GM12878 (cell line): ENCODE results near the gene DMXL1. TPM values are rescaled to one million over a fixed set of nuclear protein-coding genes. Genes with fewer than 3 reads are reported as not detected.

Source experiments
- ATAC-seq: fragments of 200-7000 bp; cut with Tn5 transposase; 3 replicates; pipeline ENCODE4 v1.9.1; 2020; ENCODE audit warnings: mild to moderate bottlenecking, moderate library complexity
- BruUV-seq: library from RNA; stranded (reverse); fragments of 400-500 nt; replicated peaks from 2 replicates; lab custom pipeline; 2021; lab: Mats Ljungman, UMichigan
- CTCF ChIA-PET: fragments of 300-600 bp; sonication (Branson Sonifier 250); formaldehyde crosslinking; extraction: SDS; loops from one replicate; lab custom pipeline; 2021; ENCODE audit warnings: inconsistent platforms; lab: Yijun Ruan, JAX
- POLR2A ChIA-PET: fragments of 350-600 bp; formaldehyde crosslinking; extraction: SDS; loops from one replicate; lab custom pipeline; 2021; ENCODE audit warnings: inconsistent platforms; lab: Charles Lee
- RAD21 ChIA-PET: fragments of 300-600 bp; sonication (Branson Sonifier 250); formaldehyde crosslinking; loops from one replicate; lab custom pipeline; 2023; ENCODE audit warnings: antibody characterized with exemption; ENCODE audit not compliant: unreplicated experiment; lab: Charles Lee
- SMC1A ChIA-PET: fragments of 300-600 bp; sonication (Branson Sonifier 250); formaldehyde crosslinking; loops from one replicate; lab custom pipeline; 2023; ENCODE audit not compliant: unreplicated experiment, uncharacterized antibody; lab: Charles Lee
- DNase-seq: peaks from one replicate; pipeline ENCODE4 v3.0.0-alpha.2; 2011; ENCODE audit warnings: low read depth, low spot score
- FAIRE-seq: peaks from 3 replicates; lab custom pipeline; 2011; peaks lifted over from hg19 to GRCh38; lab: Jason Lieb, UNC
- H2AFZ ChIP-seq: 2 replicates; pipeline ENCODE4 v1.6.0; 2011; ENCODE audit warnings: low read depth, low read length, control low read depth; ENCODE audit not compliant: control insufficient read depth
- H3K27ac ChIP-seq: 2 replicates; pipeline ENCODE4 v1.5.1; 2011; ENCODE audit warnings: control low read depth; ENCODE audit not compliant: control insufficient read depth, insufficient read depth
- H3K27me3 ChIP-seq, 2 experiments: replicated peaks in 1 of 2; 2 replicates each; pipeline versions ENCODE4 v1.6.0 to v1.6.1; 2011; ENCODE audit warnings: low read length in 1 of 2; ENCODE audit not compliant: control insufficient read depth in 2 of 2, insufficient read depth in 2 of 2
- H3K36me3 ChIP-seq, 2 experiments: 2 replicates each; pipeline ENCODE4 v1.5.1; 2011; ENCODE audit warnings: low read length in 1 of 2; ENCODE audit not compliant: control insufficient read depth in 2 of 2, insufficient read depth in 2 of 2
- H3K4me1 ChIP-seq: 2 replicates; pipeline ENCODE4 v1.6.1; 2011; ENCODE audit warnings: mild to moderate bottlenecking, low read length, moderate library complexity, mixed read lengths; ENCODE audit not compliant: control insufficient read depth, insufficient read depth
- H3K4me2 ChIP-seq: 2 replicates; pipeline ENCODE4 v1.6.0; 2011; ENCODE audit warnings: control low read depth; ENCODE audit not compliant: control insufficient read depth, insufficient read depth
- H3K4me3 ChIP-seq: fragments of 200-600 bp; sonication (generic); 2 replicates; pipeline ENCODE4 v1.5.1; 2016
- H3K79me2 ChIP-seq: 2 replicates; pipeline ENCODE4 v1.6.0; 2011; ENCODE audit warnings: low read length; ENCODE audit not compliant: control insufficient read depth, insufficient read depth
- H3K9ac ChIP-seq: 2 replicates; pipeline ENCODE4 v1.8.0; 2011; ENCODE audit warnings: low read length, control low read depth, mixed read lengths; ENCODE audit not compliant: control insufficient read depth, insufficient read depth
- H3K9me3 ChIP-seq: replicated peaks from 3 replicates; pipeline ENCODE4 v1.5.1; 2011; ENCODE audit warnings: mild to moderate bottlenecking, low read length; ENCODE audit not compliant: control insufficient read depth, insufficient read depth
- H4K20me1 ChIP-seq: 2 replicates; pipeline ENCODE4 v1.6.0; 2011; ENCODE audit not compliant: control insufficient read depth, insufficient read depth
- BCL3 ChIP-seq: IDR thresholded peaks from 2 replicates; pipeline ENCODE4 v1.6.1; 2011; ENCODE audit warnings: borderline replicate concordance, low read depth, mild to moderate bottlenecking, moderate library complexity, low read length; ENCODE audit not compliant: insufficient read depth, poor library complexity, severe bottlenecking
- CTCF ChIP-seq, 3 experiments: IDR thresholded peaks in 2 of 3; conservative IDR thresholded peaks in 1 of 3; 2 replicates each; pipeline ENCODE4 v1.5.1; 2011; ENCODE audit warnings: low read depth in 3 of 3, low read length in 3 of 3, mild to moderate bottlenecking in 3 of 3, control low read depth in 2 of 3, moderate library complexity in 2 of 3, inconsistent platforms in 1 of 3, mixed read lengths in 1 of 3; ENCODE audit not compliant: control insufficient read depth in 2 of 3, insufficient read depth in 1 of 3; ENCODE audit errors: extremely low read depth in 1 of 3
- ESRRA ChIP-seq: IDR thresholded peaks from 2 replicates; pipeline ENCODE4 v1.6.1; 2012; ENCODE audit warnings: mild to moderate bottlenecking, low read length, improper control_type of control experiment
- LARP7 ChIP-seq: fragments of 450-650 bp; IDR thresholded peaks from 2 replicates; pipeline ENCODE4 v1.6.1; 2017; ENCODE audit warnings: mild to moderate bottlenecking
- RFX5 ChIP-seq: IDR thresholded peaks from 2 replicates; pipeline ENCODE4 v1.6.1; 2011; ENCODE audit warnings: low read depth, low read length, improper control_type of control experiment
- SIN3A ChIP-seq: IDR thresholded peaks from 2 replicates; pipeline ENCODE4 v1.6.1; 2012; ENCODE audit warnings: low read depth, low read length, improper control_type of control experiment
- TCF3 ChIP-seq: IDR thresholded peaks from 2 replicates; pipeline ENCODE4 v1.6.1; 2012; ENCODE audit warnings: low read depth, mild to moderate bottlenecking, low read length, borderline replicate concordance; ENCODE audit not compliant: insufficient read depth
- WGBS: methylation state at CpG from one replicate; pipeline ENCODE4 v1.1.6; 2016; ENCODE audit warnings: low lambda C conversion rate; ENCODE audit not compliant: insufficient replicate concordance, insufficient coverage; ENCODE audit errors: missing lambda C conversion rate; 5-methylcytosine and 5-hydroxymethylcytosine counted together
- in situ Hi-C: fragments of 300-500 bp; cut with MboI; formaldehyde crosslinking; loops from 9 replicates; pipeline ENCODE4 v1.14.3; 2018; ENCODE audit warnings: mixed read lengths
- intact Hi-C: fragments of 100-400 bp; cut with micrococcal nuclease; formaldehyde crosslinking; loops from one replicate; pipeline ENCODE4 v1.14.2; 2022; ENCODE audit not compliant: unreplicated experiment
- polyA plus RNA-seq, 11 experiments: library from polyadenylated mRNA; depleted of rRNA in 4 of 11; unstranded in 6 of 11; stranded (reverse) in 5 of 11; fragments of >200 nt; fragmentation: Nextera tagmentation in 4 of 11; fragmentation: Illumina TruSeq in 1 of 11; extraction: Ambion mirVana in 4 of 11; extraction: Trizol in 1 of 11; gene quantifications; 1 replicate in 1 of 11; 2 replicates in 10 of 11; pipeline versions ENCODE4 v1.2.1 to v1.2.3, GENCODE V29; 2011 to 2016; ENCODE audit warnings: inconsistent platforms in 2 of 11, missing spikeins in 2 of 11, low read depth in 1 of 11
- total RNA-seq, 4 experiments: library from RNA; depleted of rRNA in 3 of 4; stranded (reverse); fragments of >200 nt in 3 of 4; fragmentation: Illumina TruSeq in 1 of 4; extraction: Trizol in 1 of 4; gene quantifications; 2 replicates each; pipeline versions ENCODE4 v1.2.1 to v1.2.3, GENCODE V29; 2013 to 2021

DMXL1 gene
- total and polyA plus RNA-seq, 10 of the 15 experiments (the other 5 are each of a cell fraction or from before 2014, with no cell fraction given): 9.1 to 67.7 (median 34.1) TPM

- Histone ChIP-seq H3K27ac (no peak overlapping the region), H3K27me3 (no peaks in the 10 kb centered on the region), H3K79me2 (peaks cover 60% of the 10 kb centered on the region), H3K9ac (no peak overlapping the region), H3K4me1 (peaks cover 8% of the 10 kb centered on the region), H3K4me2 (no peak overlapping the region), H2AFZ (no peak overlapping the region), H3K9me3 (peaks cover 21% of the 10 kb centered on the region), H3K36me3 (peaks cover 0 to 2% of the 10 kb centered on the region in 2 experiments; a peak in 2 of 4 replicates), H4K20me1 (no peaks in the 10 kb centered on the region), H3K4me3 (no peak overlapping the region)
- BruUV-seq: no TSS peak
- DNase-seq (no peak), ATAC-seq (no peak), FAIRE-seq (no peak)
- in situ Hi-C loops (no loop called here), intact Hi-C loops (no loop called here)
- CTCF ChIA-PET: no interaction called here
- SMC1A ChIA-PET: interaction anchor here (1.0 kb wide), 1 partner anchor 10 kb away, joined by 3 read pairs; no protein-coding TSS in a partner anchor
- RAD21 ChIA-PET: interaction anchor here (1.3 kb wide), 1 partner anchor 179 kb away, joined by 3 read pairs; no protein-coding TSS in a partner anchor
- 74% methylated on average over 2 of the region's 2 CpGs for whole genome bisulfite sequencing
- TF ChIP-seq CTCF (IDR thresholded peaks at IDR 0.05 in 2 of 3, conservative IDR thresholded peaks at IDR 0.05 in 1 of 3; ENCODE audit: control insufficient read depth in 2 of 3, extremely low read depth in 1 of 3, insufficient read depth in 1 of 3, low read depth in 3 of 3, low read length in 3 of 3) (no peak), RFX5 (no peak), BCL3 (no peak), TCF3 (no peak), LARP7 (no peak), ESRRA (no peak), SIN3A (no peak)
- POLR2A ChIA-PET: no interaction called here
These were observed 17.6 kb downstream of the DMXL1 start for GRCh38 chr5:119088438-119088837.
